ENCODE data around the gene SOCS7. TPM values are rescaled to one million over a fixed set of nuclear protein-coding genes. Genes with fewer than 3 reads are reported as not detected.

Gene SOCS7
- total RNA-seq, 8 experiments from 2014 or later, result 9.1 to 24.6 (median 19.4) TPM

- no peak overlapping the region for H3K27ac ChIP-seq
- WGBS, 10 experiments, result 0% methylated on average over 1 of the region's 44 CpGs; no CpG with 5 or more reads in 9 of the 10 experiments
- H3K4me3 ChIP-seq, result peak overlapping the region in 2 of 5 donors; percentile 8 to 19
- in situ Hi-C loops (cut with MboI; ENCODE audit: low pct_unique_long_range_greater_than_20kb in 2 of 9, low sequenced_read_pairs in 9 of 9, unreplicated experiment in 9 of 9), result no loop called here
- peak; percentile 1 to 29 (median 14) for ATAC-seq (replicated peaks in 6 of 8)
- peaks cover 56 to 69% of the 10 kb centered on the region in 2 donors for H3K4me1 ChIP-seq (replicated peaks in 1 of 2)
These were observed 102.3 kb downstream of the SOCS7 start for GRCh38 chr17:38453951-38454421.

- 10 to 73% (median 17%) methylated on average over 1 to 4 of the region's 12 CpGs; no CpG with 5 or more reads in 5 of the 10 experiments for WGBS, 10 experiments
- H3K27ac ChIP-seq, result no peak overlapping the region
- peak in 5 of 8 experiments; percentile 2 to 26 (median 11) for ATAC-seq (replicated peaks in 6 of 8)
- H3K4me3 ChIP-seq, result no peak overlapping the region
- in situ Hi-C loops (cut with MboI; ENCODE audit: low pct_unique_long_range_greater_than_20kb in 2 of 9, low sequenced_read_pairs in 9 of 9, unreplicated experiment in 9 of 9), result no loop called here
- H3K4me1 ChIP-seq (replicated peaks in 1 of 2), result peaks cover 61 to 75% of the 10 kb centered on the region in 2 donors
These were observed 102.9 kb downstream of the SOCS7 start for GRCh38 chr17:38454532-38454931.

Other genes starting within 250 kb of the SOCS7 start
- gene TBC1D3E, start 223.9 kb upstream of the SOCS7 start, total RNA-seq, result not detected
- not detected for gene TBC1D3, start 159.3 kb upstream of the SOCS7 start, total RNA-seq
- gene MRPL45, start 54.7 kb upstream of the SOCS7 start, total RNA-seq, result 10 to 100 TPM; 28.0 to 58.7 (median 39.6) TPM
- gene GPR179, start 7.9 kb upstream of the SOCS7 start, total RNA-seq, result 1 to 10 TPM in 4 of 8 experiments, under 1 TPM in 4; 0.36 to 2.9 (median 0.82) TPM
- 10 to 100 TPM in 6 of 8 experiments, 1 to 10 TPM in 2; 5.2 to 21.1 (median 14.0) TPM for gene ARHGAP23, start 76.6 kb downstream of the SOCS7 start, total RNA-seq